Measurements from ENCODE around the gene DCXR. TPM values are rescaled to one million over a fixed set of nuclear protein-coding genes. Genes with fewer than 3 reads are reported as not detected.

Gene DCXR
- total RNA-seq, 2 experiments from 2014 or later: 103 to 119 TPM

DNA sequence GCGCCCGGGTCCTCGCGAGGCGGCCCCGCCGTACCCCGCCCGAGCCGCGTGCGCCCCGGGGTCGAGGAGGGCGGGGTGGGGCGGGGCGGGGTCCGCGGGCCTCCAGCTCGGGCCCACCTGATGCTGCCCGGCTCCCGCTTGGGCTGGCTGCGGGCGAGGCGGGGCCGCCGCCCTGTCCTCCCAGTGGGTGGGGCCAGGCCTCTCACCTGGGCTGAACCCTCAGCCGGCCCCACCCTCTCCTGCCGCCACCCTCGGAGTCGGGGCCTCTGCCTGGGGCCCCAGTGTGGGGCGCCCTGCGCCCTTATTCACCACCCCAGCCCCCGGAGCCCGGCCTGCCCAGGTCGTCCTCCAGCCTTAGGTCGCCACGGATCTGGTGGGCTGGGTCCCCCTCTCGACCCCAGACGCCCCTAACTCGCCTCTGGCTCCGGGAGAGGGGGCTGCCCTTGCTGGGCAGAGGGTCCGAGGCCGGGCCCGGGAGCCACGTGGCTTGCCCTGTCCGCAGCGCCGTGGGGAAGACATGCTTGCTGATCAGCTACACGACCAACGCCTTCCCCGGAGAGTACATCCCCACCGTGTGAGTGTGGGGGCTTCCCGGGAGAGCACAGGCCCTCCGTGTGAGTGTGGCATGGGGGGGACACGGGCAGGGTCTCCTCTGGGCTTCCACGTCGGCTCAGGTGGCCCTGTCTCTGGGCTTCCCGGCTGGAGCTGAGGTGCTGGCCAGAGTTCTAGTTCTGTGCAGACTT, 5.4 kb downstream of the DCXR start:
- Mint-ChIP-seq H3K27me3 (no peaks in the 10 kb centered on the region), H3K4me1 (ENCODE audit: low read depth) (peaks cover 22% of the 10 kb centered on the region), H3K4me3 (peak overlapping the region; percentile 48), H3K27ac (no peak overlapping the region), H3K36me3 (ENCODE audit: low read depth) (peaks cover 9% of the 10 kb centered on the region), H3K9me3 (no peaks in the 10 kb centered on the region)
- intact Hi-C loops (cut with DNase I, micrococcal nuclease): loop anchor here (2.0 to 10.0 kb wide), 6 partner anchors 67 to 523 kb away; partner anchors contain the start of genes FASN (in 1 of the 2), HEXD (in 1 of the 2) and OGFOD3 (in 1 of the 2)
- peak; percentile 32 for ATAC-seq (ENCODE audit: poor library complexity)
- ChIA-PET CTCF (interaction anchor here (0.6 kb wide), 1 partner anchor 468 kb away, joined by 4 read pairs; no protein-coding TSS in a partner anchor), POLR2A (interaction anchor here (1.4 to 2.5 kb wide), 3 partner anchors 9 to 95 kb away, joined by 3 to 12 read pairs (median 6); partner anchors contain the start of genes CENPX, DUS1L and LRRC45)
- Histone ChIP-seq H3K27ac (ENCODE audit: low read depth in 1 of 2, low read length in 2 of 2) (no peak overlapping the region), H3K4me3 (ENCODE audit: low read length) (peak overlapping the region; percentile 20), H3K27me3 (ENCODE audit: control insufficient read depth in 1 of 2, insufficient read depth in 2 of 2, low read length in 2 of 2) (no peaks in the 10 kb centered on the region), H3K36me3 (ENCODE audit: insufficient read depth, low read length) (no peaks in the 10 kb centered on the region), H3K4me1 (ENCODE audit: insufficient read depth, low read length) (peaks cover 42% of the 10 kb centered on the region), H3K9me3 (ENCODE audit: control insufficient read depth in 1 of 2, insufficient read depth in 1 of 2, low read length in 2 of 2) (no peaks in the 10 kb centered on the region)
- TF ChIP-seq, protein P1, sequence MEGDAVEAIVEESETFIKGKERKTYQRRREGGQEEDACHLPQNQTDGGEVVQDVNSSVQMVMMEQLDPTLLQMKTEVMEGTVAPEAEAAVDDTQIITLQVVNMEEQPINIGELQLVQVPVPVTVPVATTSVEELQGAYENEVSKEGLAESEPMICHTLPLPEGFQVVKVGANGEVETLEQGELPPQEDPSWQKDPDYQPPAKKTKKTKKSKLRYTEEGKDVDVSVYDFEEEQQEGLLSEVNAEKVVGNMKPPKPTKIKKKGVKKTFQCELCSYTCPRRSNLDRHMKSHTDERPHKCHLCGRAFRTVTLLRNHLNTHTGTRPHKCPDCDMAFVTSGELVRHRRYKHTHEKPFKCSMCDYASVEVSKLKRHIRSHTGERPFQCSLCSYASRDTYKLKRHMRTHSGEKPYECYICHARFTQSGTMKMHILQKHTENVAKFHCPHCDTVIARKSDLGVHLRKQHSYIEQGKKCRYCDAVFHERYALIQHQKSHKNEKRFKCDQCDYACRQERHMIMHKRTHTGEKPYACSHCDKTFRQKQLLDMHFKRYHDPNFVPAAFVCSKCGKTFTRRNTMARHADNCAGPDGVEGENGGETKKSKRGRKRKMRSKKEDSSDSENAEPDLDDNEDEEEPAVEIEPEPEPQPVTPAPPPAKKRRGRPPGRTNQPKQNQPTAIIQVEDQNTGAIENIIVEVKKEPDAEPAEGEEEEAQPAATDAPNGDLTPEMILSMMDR (IDR thresholded peaks at IDR 0.05): no peak
- peak in 6 of 14 experiments; percentile 32 to 70 (median 52) for DNase-seq

DNA sequence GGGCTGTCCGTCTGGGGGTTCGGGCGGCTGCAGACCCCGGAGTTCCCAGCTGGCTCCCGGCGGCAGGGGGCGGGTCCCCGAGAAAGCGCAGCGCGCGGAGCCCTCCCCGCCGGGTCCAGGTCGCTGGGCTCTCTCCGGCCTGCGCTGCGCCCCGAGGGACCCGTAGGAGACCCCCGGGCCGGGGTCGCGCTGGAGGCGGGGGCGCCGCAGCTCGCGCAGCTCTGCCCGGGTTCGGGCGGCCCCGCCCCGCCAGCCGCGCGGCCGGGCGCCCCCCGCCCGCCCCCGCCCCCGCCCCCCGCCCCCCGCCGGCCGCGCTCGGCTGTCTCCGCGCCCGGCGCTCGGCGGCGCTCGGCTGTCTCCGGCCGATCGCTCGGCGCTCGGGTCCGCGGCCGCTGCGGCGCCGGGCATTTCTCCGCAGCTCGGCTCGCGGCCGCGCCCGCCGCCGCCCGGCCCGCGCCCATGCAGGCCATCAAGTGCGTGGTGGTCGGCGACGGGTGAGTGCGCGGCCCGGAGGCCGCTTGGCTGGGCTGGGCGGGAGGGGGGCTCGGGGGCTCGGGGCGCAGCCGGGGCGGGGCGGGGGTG, 6.1 kb downstream of the DCXR start, which contains the start of gene RAC3:
TSS of gene RAC3 (plus strand) at position 376 of the 582 bp plus-strand sequence. CDS start at position 460, 84 bp downstream.
- peaks cover 22% of the 10 kb centered on the region for H3K4me1 Mint-ChIP-seq (ENCODE audit: low read depth)
- ChIA-PET CTCF (interaction anchor here (0.6 to 2.6 kb wide), 6 partner anchors 10 to 469 kb away, joined by 3 to 14 read pairs (median 5); no protein-coding TSS in a partner anchor), POLR2A (interaction anchor here (1.0 to 2.5 kb wide), 7 partner anchors 8 to 269 kb away, joined by 5 to 12 read pairs (median 6); partner anchors contain the start of genes CENPX, DUS1L and LRRC45)
- H3K9me3 Mint-ChIP-seq: no peaks in the 10 kb centered on the region
- H3K27ac ChIP-seq (ENCODE audit: low read depth in 1 of 2, low read length in 2 of 2): no peak within 1 kb of the TSS
- H3K4me3 Mint-ChIP-seq: peak within 1 kb of the TSS; percentile 91
- peak in 2 of 14 experiments; percentile 49 to 57 for DNase-seq
- H3K4me3 ChIP-seq (ENCODE audit: low read length): peak within 1 kb of the TSS; percentile 53
- peaks cover 35% of the 10 kb centered on the region for H3K4me1 ChIP-seq (ENCODE audit: insufficient read depth, low read length)
- H3K36me3 ChIP-seq (ENCODE audit: insufficient read depth, low read length): no peaks in the 10 kb centered on the region
- TF ChIP-seq, protein P1 (IDR thresholded peaks at IDR 0.05): no peak
- H3K27ac Mint-ChIP-seq: no peak within 1 kb of the TSS
- peak; percentile 18 for ATAC-seq (ENCODE audit: poor library complexity)
- intact Hi-C loops (cut with DNase I, micrococcal nuclease): loop anchor here (2.0 to 10.0 kb wide), 6 partner anchors 67 to 523 kb away; partner anchors contain the start of genes FASN (in 1 of the 2), HEXD (in 1 of the 2) and OGFOD3 (in 1 of the 2)
- no peaks in the 10 kb centered on the region for H3K27me3 ChIP-seq (ENCODE audit: control insufficient read depth in 1 of 2, insufficient read depth in 2 of 2, low read length in 2 of 2)
- peaks cover 9% of the 10 kb centered on the region for H3K36me3 Mint-ChIP-seq (ENCODE audit: low read depth)
- H3K9me3 ChIP-seq (ENCODE audit: control insufficient read depth in 1 of 2, insufficient read depth in 1 of 2, low read length in 2 of 2): no peaks in the 10 kb centered on the region
- no peaks in the 10 kb centered on the region for H3K27me3 Mint-ChIP-seq
